MCF 10A (cell line): ENCODE measurements around the gene FAHD2A. TPM values are rescaled to one million over a fixed set of nuclear protein-coding genes. Genes with fewer than 3 reads are reported as not detected.

ENCODE experiments used
- BruUV-seq: library from RNA; stranded (reverse); fragments of 400-500 nt; replicated peaks from 2 replicates; lab custom pipeline; 2021; lab: Mats Ljungman, UMichigan
- CTCF ChIA-PET: fragments of 300-600 bp; sonication (Branson Sonifier 250); formaldehyde crosslinking; extraction: SDS; loops from one replicate; lab custom pipeline; 2021; ENCODE audit warnings: antibody characterized with exemption, inconsistent platforms; lab: Yijun Ruan, JAX
- POLR2A ChIA-PET: fragments of 300-600, 350-650 bp; sonication (Branson Sonifier 250); formaldehyde crosslinking; extraction: SDS; loops from one replicate; lab custom pipeline; 2020; ENCODE audit warnings: antibody characterized with exemption, inconsistent platforms; lab: Yijun Ruan, JAX
- DNase-seq: peaks from one replicate; pipeline ENCODE4 v3.0.0-alpha.2; 2018; ENCODE audit not compliant: unreplicated experiment
- H3K27ac Mint-ChIP-seq: one replicate; pipeline ENCODE4 v1.8.0; 2022; ENCODE audit warnings: mild to moderate bottlenecking, low read depth, mixed read lengths; ENCODE audit not compliant: unreplicated experiment
- H3K27me3 Mint-ChIP-seq: one replicate; pipeline ENCODE4 v1.8.0; 2022; ENCODE audit warnings: mixed read lengths; ENCODE audit not compliant: insufficient read depth, unreplicated experiment
- H3K36me3 Mint-ChIP-seq: one replicate; pipeline ENCODE4 v1.8.0; 2022; ENCODE audit warnings: mild to moderate bottlenecking, moderate library complexity, mixed read lengths; ENCODE audit not compliant: insufficient read depth, unreplicated experiment
- H3K4me1 Mint-ChIP-seq: one replicate; pipeline ENCODE4 v1.8.0; 2022; ENCODE audit warnings: mixed read lengths; ENCODE audit not compliant: insufficient read depth, unreplicated experiment
- H3K4me3 Mint-ChIP-seq: one replicate; pipeline ENCODE4 v1.8.0; 2022; ENCODE audit warnings: mild to moderate bottlenecking, moderate library complexity, mixed read lengths; ENCODE audit not compliant: unreplicated experiment
- H3K9me3 Mint-ChIP-seq: one replicate; pipeline ENCODE4 v1.8.0; 2022; ENCODE audit warnings: mixed read lengths; ENCODE audit not compliant: unreplicated experiment
- CTCF ChIP-seq: fragments of 200-600 bp; IDR thresholded peaks from one replicate; pipeline ENCODE4 v1.8.0; 2022; ENCODE audit warnings: antibody characterized with exemption, mild to moderate bottlenecking; ENCODE audit not compliant: unreplicated experiment
- intact Hi-C: fragments of 100-400 bp; cut with micrococcal nuclease; formaldehyde crosslinking; loops from 2 replicates; pipeline ENCODE4 v1.14.1; 2022
- total RNA-seq: library from RNA; stranded (reverse); gene quantifications from 2 replicates; pipeline ENCODE4 v1.2.3, GENCODE V29; 2022

Gene FAHD2A
- total RNA-seq, 1 experiment from 2014 or later, result 24.1 TPM

- CTCF ChIA-PET, result interaction anchor here (0.6 to 0.9 kb wide), 2 partner anchors 9 to 339 kb away, joined by 3 to 4 read pairs; no protein-coding TSS in a partner anchor
- no peak for DNase-seq
- no peak for TF ChIP-seq CTCF
- Mint-ChIP-seq H3K4me1 (peaks cover 15% of the 10 kb centered on the region), H3K27ac (no peak overlapping the region), H3K9me3 (no peaks in the 10 kb centered on the region), H3K4me3 (no peak overlapping the region), H3K27me3 (no peaks in the 10 kb centered on the region), H3K36me3 (peaks cover 50% of the 10 kb centered on the region)
- intact Hi-C loops, result no loop called here
- POLR2A ChIA-PET, result interaction anchor here (1.0 kb wide), 1 partner anchor 22 kb away, joined by 3 read pairs; the partner anchor contains the start of gene FAHD2A
- BruUV-seq, result no TSS peak
Observed at GRCh38 chr2:95380280-95380679, 22.2 kb upstream of the FAHD2A start.

GRCh38 chr2:95380731-95381130 lies 21.8 kb upstream of the FAHD2A start:
- H3K4me3 Mint-ChIP-seq, result no peak overlapping the region
- POLR2A ChIA-PET, result no interaction called here
- intact Hi-C loops, result no loop called here
- peak overlapping the region; percentile 54 for H3K27ac Mint-ChIP-seq
- H3K27me3 Mint-ChIP-seq, result no peaks in the 10 kb centered on the region
- no peak for DNase-seq
- peaks cover 15% of the 10 kb centered on the region for H3K4me1 Mint-ChIP-seq
- CTCF ChIA-PET, result no interaction called here
- BruUV-seq, result no TSS peak
- no peak for TF ChIP-seq CTCF
- H3K36me3 Mint-ChIP-seq, result peaks cover 50% of the 10 kb centered on the region
- no peaks in the 10 kb centered on the region for H3K9me3 Mint-ChIP-seq

- peaks cover 15% of the 10 kb centered on the region for H3K4me1 Mint-ChIP-seq
- H3K4me3 Mint-ChIP-seq, result no peak overlapping the region
- CTCF ChIA-PET, result interaction anchor here (0.6 to 1.3 kb wide), 2 partner anchors 8 to 60 kb away, joined by 3 to 4 read pairs; no protein-coding TSS in a partner anchor
- POLR2A ChIA-PET, result no interaction called here
- peak overlapping the region; percentile 54 for H3K27ac Mint-ChIP-seq
- no peak for DNase-seq
- intact Hi-C loops, result no loop called here
- H3K36me3 Mint-ChIP-seq, result peaks cover 50% of the 10 kb centered on the region
- no peaks in the 10 kb centered on the region for H3K27me3 Mint-ChIP-seq
- TF ChIP-seq CTCF, result no peak
- no TSS peak for BruUV-seq
- H3K9me3 Mint-ChIP-seq, result no peaks in the 10 kb centered on the region
Observed at GRCh38 chr2:95381212-95382191, 21.0 kb upstream of the FAHD2A start.

GRCh38 chr2:95382192-95382591 lies 20.3 kb upstream of the FAHD2A start:
- DNase-seq, result no peak
- Mint-ChIP-seq H3K36me3 (peaks cover 44% of the 10 kb centered on the region), H3K27me3 (no peaks in the 10 kb centered on the region), H3K4me3 (no peak overlapping the region), H3K4me1 (peaks cover 15% of the 10 kb centered on the region), H3K27ac (no peak overlapping the region), H3K9me3 (no peaks in the 10 kb centered on the region)
- ChIA-PET CTCF (interaction anchor here (1.3 kb wide), 1 partner anchor 9 kb away, joined by 3 read pairs; no protein-coding TSS in a partner anchor), POLR2A (no interaction called here)
- BruUV-seq, result no TSS peak
- TF ChIP-seq CTCF, result no peak
- intact Hi-C loops, result no loop called here
